ENCODE data around the gene SLC5A1. TPM values are rescaled to one million over a fixed set of nuclear protein-coding genes. Genes with fewer than 3 reads are reported as not detected.

SLC5A1 gene
- total and polyA plus RNA-seq, 2 of the 13 experiments (the other 11 are each of a cell fraction or from before 2014, with no cell fraction given): not detected

DNA sequence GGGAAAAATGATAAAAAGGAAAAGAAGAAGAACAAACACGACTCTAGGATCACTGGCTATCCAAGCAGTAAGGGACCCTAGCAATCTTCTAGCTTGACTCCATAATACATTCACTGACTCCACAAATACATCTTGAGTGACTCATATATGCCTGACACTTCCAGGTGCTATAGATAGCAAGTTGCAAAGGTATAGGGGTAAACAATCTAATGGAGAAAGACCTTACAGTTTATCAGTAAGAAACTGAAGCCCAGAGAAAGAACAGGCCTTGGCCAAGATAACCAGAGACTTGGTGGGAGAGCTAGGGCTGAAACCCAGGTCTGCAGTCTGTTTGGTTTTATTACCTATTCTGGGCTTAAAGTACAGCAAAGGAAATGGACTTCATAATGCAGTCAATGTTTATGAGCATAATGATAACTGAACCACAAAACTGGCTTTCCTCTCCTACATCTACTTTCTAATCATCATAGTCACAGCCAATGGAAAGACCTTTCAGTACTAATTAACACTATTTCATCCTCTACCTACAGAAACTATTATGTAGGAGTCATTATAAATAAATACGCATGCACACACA lies 19.7 kb upstream of the SLC5A1 start:
- 29% methylated on average over 2 of the region's 2 CpGs for WGBS (ENCODE audit: low lambda C conversion rate)
- H3K4me3 ChIP-seq (replicated peaks in 1 of 3; ENCODE audit: insufficient read depth in 1 of 3, low read depth in 2 of 3, low read length in 3 of 3): no peak overlapping the region
- ChIA-PET POLR2A (no interaction called here), CTCF (ENCODE audit: low intra/inter-chr PET ratio, low total read pairs) (no interaction called here)
- FAIRE-seq (no peak), ATAC-seq (no peak), DNase-seq (ENCODE audit: low spot score) (no peak)
- H3K79me2 ChIP-seq (ENCODE audit: insufficient read depth, low read length): no peaks in the 10 kb centered on the region
- BruUV-seq (replicated peaks): no TSS peak
- H3K9me3 ChIP-seq (ENCODE audit: low read length): no peaks in the 10 kb centered on the region
- H2AFZ ChIP-seq (ENCODE audit: low read length): no peak overlapping the region
- no peak overlapping the region for H3K9ac ChIP-seq (ENCODE audit: insufficient read depth, low read depth, low read length)
- H3K4me2 ChIP-seq (ENCODE audit: low read depth, low read length): no peak overlapping the region
- no peaks in the 10 kb centered on the region for H3K4me1 ChIP-seq (ENCODE audit: insufficient read depth, low read length)
- no peaks in the 10 kb centered on the region for H3K27me3 ChIP-seq (ENCODE audit: control insufficient read depth in 1 of 2, insufficient read depth in 2 of 2, low read length in 2 of 2)
- no peak overlapping the region for H3K27ac ChIP-seq (ENCODE audit: extremely low read length, insufficient read depth, low read length)
- TF ChIP-seq ZNF619 (CRISPR knock-in tag; IDR thresholded peaks at IDR 0.05) (no peak), SKI (IDR thresholded peaks at IDR 0.05; ENCODE audit: partially characterized antibody) (no peak), FIP1L1 (IDR thresholded peaks at IDR 0.05; ENCODE audit: borderline replicate concordance, insufficient read depth, low read depth, low read length) (no peak), ZNF747 (CRISPR knock-in tag; IDR thresholded peaks at IDR 0.05; ENCODE audit: borderline replicate concordance) (no peak), GTF2F1 (IDR thresholded peaks at IDR 0.05; ENCODE audit: low read length) (no peak), ZNF382 (CRISPR knock-in tag; IDR thresholded peaks at IDR 0.05; ENCODE audit: borderline replicate concordance) (no peak), ZFP36L1 (CRISPR knock-in tag; IDR thresholded peaks at IDR 0.05) (no peak), MATR3 (CRISPR knock-in tag; IDR thresholded peaks at IDR 0.05) (no peak), TSC22D2 (CRISPR knock-in tag; IDR thresholded peaks at IDR 0.05; ENCODE audit: borderline replicate concordance) (no peak)
- TF ChIP-seq, protein P1, sequence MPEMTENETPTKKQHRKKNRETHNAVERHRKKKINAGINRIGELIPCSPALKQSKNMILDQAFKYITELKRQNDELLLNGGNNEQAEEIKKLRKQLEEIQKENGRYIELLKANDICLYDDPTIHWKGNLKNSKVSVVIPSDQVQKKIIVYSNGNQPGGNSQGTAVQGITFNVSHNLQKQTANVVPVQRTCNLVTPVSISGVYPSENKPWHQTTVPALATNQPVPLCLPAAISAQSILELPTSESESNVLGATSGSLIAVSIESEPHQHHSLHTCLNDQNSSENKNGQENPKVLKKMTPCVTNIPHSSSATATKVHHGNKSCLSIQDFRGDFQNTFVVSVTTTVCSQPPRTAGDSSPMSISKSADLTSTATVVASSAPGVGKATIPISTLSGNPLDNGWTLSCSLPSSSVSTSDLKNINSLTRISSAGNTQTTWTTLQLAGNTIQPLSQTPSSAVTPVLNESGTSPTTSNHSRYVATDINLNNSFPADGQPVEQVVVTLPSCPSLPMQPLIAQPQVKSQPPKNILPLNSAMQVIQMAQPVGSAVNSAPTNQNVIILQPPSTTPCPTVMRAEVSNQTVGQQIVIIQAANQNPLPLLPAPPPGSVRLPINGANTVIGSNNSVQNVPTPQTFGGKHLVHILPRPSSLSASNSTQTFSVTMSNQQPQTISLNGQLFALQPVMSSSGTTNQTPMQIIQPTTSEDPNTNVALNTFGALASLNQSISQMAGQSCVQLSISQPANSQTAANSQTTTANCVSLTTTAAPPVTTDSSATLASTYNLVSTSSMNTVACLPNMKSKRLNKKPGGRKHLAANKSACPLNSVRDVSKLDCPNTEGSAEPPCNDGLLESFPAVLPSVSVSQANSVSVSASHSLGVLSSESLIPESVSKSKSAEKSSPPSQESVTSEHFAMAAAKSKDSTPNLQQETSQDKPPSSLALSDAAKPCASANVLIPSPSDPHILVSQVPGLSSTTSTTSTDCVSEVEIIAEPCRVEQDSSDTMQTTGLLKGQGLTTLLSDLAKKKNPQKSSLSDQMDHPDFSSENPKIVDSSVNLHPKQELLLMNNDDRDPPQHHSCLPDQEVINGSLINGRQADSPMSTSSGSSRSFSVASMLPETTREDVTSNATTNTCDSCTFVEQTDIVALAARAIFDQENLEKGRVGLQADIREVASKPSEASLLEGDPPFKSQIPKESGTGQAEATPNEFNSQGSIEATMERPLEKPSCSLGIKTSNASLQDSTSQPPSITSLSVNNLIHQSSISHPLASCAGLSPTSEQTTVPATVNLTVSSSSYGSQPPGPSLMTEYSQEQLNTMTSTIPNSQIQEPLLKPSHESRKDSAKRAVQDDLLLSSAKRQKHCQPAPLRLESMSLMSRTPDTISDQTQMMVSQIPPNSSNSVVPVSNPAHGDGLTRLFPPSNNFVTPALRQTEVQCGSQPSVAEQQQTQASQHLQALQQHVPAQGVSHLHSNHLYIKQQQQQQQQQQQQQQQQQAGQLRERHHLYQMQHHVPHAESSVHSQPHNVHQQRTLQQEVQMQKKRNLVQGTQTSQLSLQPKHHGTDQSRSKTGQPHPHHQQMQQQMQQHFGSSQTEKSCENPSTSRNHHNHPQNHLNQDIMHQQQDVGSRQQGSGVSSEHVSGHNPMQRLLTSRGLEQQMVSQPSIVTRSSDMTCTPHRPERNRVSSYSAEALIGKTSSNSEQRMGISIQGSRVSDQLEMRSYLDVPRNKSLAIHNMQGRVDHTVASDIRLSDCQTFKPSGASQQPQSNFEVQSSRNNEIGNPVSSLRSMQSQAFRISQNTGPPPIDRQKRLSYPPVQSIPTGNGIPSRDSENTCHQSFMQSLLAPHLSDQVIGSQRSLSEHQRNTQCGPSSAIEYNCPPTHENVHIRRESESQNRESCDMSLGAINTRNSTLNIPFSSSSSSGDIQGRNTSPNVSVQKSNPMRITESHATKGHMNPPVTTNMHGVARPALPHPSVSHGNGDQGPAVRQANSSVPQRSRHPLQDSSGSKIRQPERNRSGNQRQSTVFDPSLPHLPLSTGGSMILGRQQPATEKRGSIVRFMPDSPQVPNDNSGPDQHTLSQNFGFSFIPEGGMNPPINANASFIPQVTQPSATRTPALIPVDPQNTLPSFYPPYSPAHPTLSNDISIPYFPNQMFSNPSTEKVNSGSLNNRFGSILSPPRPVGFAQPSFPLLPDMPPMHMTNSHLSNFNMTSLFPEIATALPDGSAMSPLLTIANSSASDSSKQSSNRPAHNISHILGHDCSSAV (CRISPR knock-in tag; IDR thresholded peaks at IDR 0.05; ENCODE audit: borderline replicate concordance): no peak
- TF ChIP-seq, protein P2, sequence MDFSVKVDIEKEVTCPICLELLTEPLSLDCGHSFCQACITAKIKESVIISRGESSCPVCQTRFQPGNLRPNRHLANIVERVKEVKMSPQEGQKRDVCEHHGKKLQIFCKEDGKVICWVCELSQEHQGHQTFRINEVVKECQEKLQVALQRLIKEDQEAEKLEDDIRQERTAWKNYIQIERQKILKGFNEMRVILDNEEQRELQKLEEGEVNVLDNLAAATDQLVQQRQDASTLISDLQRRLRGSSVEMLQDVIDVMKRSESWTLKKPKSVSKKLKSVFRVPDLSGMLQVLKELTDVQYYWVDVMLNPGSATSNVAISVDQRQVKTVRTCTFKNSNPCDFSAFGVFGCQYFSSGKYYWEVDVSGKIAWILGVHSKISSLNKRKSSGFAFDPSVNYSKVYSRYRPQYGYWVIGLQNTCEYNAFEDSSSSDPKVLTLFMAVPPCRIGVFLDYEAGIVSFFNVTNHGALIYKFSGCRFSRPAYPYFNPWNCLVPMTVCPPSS (IDR thresholded peaks at IDR 0.05): no peak
- TF ChIP-seq, protein P3, sequence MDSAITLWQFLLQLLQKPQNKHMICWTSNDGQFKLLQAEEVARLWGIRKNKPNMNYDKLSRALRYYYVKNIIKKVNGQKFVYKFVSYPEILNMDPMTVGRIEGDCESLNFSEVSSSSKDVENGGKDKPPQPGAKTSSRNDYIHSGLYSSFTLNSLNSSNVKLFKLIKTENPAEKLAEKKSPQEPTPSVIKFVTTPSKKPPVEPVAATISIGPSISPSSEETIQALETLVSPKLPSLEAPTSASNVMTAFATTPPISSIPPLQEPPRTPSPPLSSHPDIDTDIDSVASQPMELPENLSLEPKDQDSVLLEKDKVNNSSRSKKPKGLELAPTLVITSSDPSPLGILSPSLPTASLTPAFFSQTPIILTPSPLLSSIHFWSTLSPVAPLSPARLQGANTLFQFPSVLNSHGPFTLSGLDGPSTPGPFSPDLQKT (CRISPR knock-in tag; IDR thresholded peaks at IDR 0.05; ENCODE audit: borderline replicate concordance): no peak
- intact Hi-C loops (cut with micrococcal nuclease; ENCODE audit: unreplicated experiment): no loop called here
- H3K36me3 ChIP-seq (replicated peaks in 1 of 2; ENCODE audit: control insufficient read depth in 1 of 2, insufficient read depth in 2 of 2, low read length in 2 of 2): no peaks in the 10 kb centered on the region
- in situ Hi-C loops (cut with HindIII; ENCODE audit: extremely low pct_ligation_motif_present, low pct_unique_long_range_greater_than_20kb): no loop called here
- no peaks in the 10 kb centered on the region for H4K20me1 ChIP-seq (ENCODE audit: insufficient read depth, low read length)

Data from HepG2 (cell line).